ENCODE measurements around the gene ANKH. TPM values are rescaled to one million over a fixed set of nuclear protein-coding genes. Genes with fewer than 3 reads are reported as not detected.

ANKH gene
- total and polyA plus RNA-seq, 4 donors: 9.3 to 57.1 (median 37.4) TPM

DNA sequence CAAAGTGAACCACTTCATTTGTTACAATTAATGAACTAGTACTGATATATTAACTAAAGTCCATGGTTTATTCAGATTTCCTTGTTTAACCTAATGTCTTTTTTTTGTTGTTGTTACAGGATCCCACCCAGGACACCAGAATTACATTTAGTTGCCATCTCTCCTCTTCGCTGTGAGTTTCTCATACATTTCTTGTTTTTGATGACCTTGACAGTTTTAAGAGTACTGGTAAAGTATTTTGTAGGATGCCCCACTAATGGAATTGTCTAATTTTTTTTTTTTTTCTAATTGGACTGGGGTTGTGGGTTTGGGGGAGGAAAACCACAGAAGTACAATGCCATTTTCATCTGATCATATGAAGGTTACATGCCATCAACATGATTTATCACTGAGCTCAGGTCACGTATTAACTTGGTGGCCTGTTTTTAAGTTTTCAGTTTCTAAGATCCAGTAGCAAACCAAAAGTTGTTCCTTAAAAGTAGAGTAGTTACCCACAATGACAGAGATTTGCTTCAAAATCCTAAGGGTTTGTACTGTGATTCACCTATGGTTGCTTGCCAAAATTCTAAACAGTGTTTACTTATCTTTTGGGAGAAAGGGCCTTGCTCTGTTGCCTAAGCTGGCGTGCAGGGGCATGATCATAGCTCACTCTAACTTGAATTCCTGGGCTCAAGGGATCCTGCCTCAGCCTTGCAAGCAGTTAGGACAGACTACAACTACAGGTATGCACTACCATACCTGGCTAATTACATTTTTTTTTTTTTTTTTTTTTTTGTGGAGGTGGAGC lies 211.6 kb downstream of the ANKH start:
- Histone ChIP-seq H3K9me3 (ENCODE audit: control insufficient read depth in 4 of 4, low read length in 3 of 4) (no peaks in the 10 kb centered on the region), H3K27me3 (ENCODE audit: control insufficient read depth in 4 of 4, insufficient read depth in 4 of 4, low read length in 3 of 4) (peaks cover 0 to 2% (median 0%) of the 10 kb centered on the region in 4 donors), H3K27ac (ENCODE audit: low read depth in 1 of 2, low read length in 2 of 2) (peak overlapping the region in 1 of 2 donors; percentile 59), H3K9ac (ENCODE audit: low read depth in 1 of 2, low read length in 2 of 2) (peak overlapping the region in 1 of 2 donors; percentile 13), H3K4me3 (ENCODE audit: low read depth in 1 of 3, low read length in 3 of 3) (no peak overlapping the region), H3K4me1 (ENCODE audit: control insufficient read depth in 4 of 4, insufficient read depth in 4 of 4, low read length in 3 of 4) (peaks cover 0 to 20% (median 6%) of the 10 kb centered on the region in 4 donors), H3K36me3 (ENCODE audit: control insufficient read depth in 4 of 4, insufficient read depth in 3 of 4, low read depth in 1 of 4, low read length in 3 of 4) (no peaks in the 10 kb centered on the region)
- DNase-seq (ENCODE audit: low spot score): no peak
- WGBS: 70% methylated on average over 3 of the region's 3 CpGs
- TF ChIP-seq, protein P1, sequence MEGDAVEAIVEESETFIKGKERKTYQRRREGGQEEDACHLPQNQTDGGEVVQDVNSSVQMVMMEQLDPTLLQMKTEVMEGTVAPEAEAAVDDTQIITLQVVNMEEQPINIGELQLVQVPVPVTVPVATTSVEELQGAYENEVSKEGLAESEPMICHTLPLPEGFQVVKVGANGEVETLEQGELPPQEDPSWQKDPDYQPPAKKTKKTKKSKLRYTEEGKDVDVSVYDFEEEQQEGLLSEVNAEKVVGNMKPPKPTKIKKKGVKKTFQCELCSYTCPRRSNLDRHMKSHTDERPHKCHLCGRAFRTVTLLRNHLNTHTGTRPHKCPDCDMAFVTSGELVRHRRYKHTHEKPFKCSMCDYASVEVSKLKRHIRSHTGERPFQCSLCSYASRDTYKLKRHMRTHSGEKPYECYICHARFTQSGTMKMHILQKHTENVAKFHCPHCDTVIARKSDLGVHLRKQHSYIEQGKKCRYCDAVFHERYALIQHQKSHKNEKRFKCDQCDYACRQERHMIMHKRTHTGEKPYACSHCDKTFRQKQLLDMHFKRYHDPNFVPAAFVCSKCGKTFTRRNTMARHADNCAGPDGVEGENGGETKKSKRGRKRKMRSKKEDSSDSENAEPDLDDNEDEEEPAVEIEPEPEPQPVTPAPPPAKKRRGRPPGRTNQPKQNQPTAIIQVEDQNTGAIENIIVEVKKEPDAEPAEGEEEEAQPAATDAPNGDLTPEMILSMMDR (IDR thresholded peaks at IDR 0.05; ENCODE audit: low read depth, low read length, missing input control): no peak
- TF ChIP-seq FOXA1 (IDR thresholded peaks at IDR 0.05) (peak; percentile 63), ATF3 (IDR thresholded peaks at IDR 0.05) (no peak), NR2F2 (IDR thresholded peaks at IDR 0.05) (no peak), REST (IDR thresholded peaks at IDR 0.05) (no peak), HNF4G (IDR thresholded peaks at IDR 0.05) (no peak), TAF1 (conservative IDR thresholded peaks at IDR 0.05) (no peak), HNF4A (conservative IDR thresholded peaks at IDR 0.05) (peak; percentile 34 to 53), SP1 (IDR thresholded peaks at IDR 0.05) (peak; percentile 34), MAX (IDR thresholded peaks at IDR 0.05) (no peak), EGR1 (IDR thresholded peaks at IDR 0.05; ENCODE audit: low read depth in 2 of 2) (no peak), YY1 (IDR thresholded peaks at IDR 0.05) (peak; percentile 15), RXRA (IDR thresholded peaks at IDR 0.05) (peak; percentile 40 to 53), FOXA2 (IDR thresholded peaks at IDR 0.05) (peak; percentile 84), RAD21 (IDR thresholded peaks at IDR 0.05) (no peak), GABPA (IDR thresholded peaks at IDR 0.05 in 1 of 2, conservative IDR thresholded peaks at IDR 0.05 in 1 of 2) (no peak), JUND (IDR thresholded peaks at IDR 0.05) (peak; percentile 36 to 41)
- TF ChIP-seq, protein P2, sequence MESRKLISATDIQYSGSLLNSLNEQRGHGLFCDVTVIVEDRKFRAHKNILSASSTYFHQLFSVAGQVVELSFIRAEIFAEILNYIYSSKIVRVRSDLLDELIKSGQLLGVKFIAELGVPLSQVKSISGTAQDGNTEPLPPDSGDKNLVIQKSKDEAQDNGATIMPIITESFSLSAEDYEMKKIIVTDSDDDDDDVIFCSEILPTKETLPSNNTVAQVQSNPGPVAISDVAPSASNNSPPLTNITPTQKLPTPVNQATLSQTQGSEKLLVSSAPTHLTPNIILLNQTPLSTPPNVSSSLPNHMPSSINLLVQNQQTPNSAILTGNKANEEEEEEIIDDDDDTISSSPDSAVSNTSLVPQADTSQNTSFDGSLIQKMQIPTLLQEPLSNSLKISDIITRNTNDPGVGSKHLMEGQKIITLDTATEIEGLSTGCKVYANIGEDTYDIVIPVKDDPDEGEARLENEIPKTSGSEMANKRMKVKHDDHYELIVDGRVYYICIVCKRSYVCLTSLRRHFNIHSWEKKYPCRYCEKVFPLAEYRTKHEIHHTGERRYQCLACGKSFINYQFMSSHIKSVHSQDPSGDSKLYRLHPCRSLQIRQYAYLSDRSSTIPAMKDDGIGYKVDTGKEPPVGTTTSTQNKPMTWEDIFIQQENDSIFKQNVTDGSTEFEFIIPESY (IDR thresholded peaks at IDR 0.05): no peak
